ENCODE data around the gene SMCP.

The SMCP gene

GRCh38 chr1:152886085-152886484, 8.0 kb downstream of the SMCP start:
- no peak overlapping the region for H3K4me3 ChIP-seq (ENCODE audit: low read length)
- DNase-seq (ENCODE audit: low read depth) = peak; percentile 58
- TF ChIP-seq CTCF (conservative IDR thresholded peaks at IDR 0.05; ENCODE audit: low read length) = no peak

- DNase-seq (ENCODE audit: low read depth) = no peak
- no peak overlapping the region for H3K4me3 ChIP-seq (ENCODE audit: low read length)
- no peak for TF ChIP-seq CTCF (conservative IDR thresholded peaks at IDR 0.05; ENCODE audit: low read length)
These were observed 8.8 kb downstream of the SMCP start for GRCh38 chr1:152886758-152887409.

- no peak for DNase-seq (ENCODE audit: low read depth)
- TF ChIP-seq CTCF (conservative IDR thresholded peaks at IDR 0.05; ENCODE audit: low read length) = no peak
- H3K4me3 ChIP-seq (ENCODE audit: low read length) = no peak overlapping the region
These were observed 10.0 kb downstream of the SMCP start for GRCh38 chr1:152888126-152888525.

GRCh38 chr1:152899027-152899426, 20.9 kb downstream of the SMCP start:
- H3K4me3 ChIP-seq (ENCODE audit: low read length) = no peak overlapping the region
- no peak for DNase-seq (ENCODE audit: low read depth)
- no peak for TF ChIP-seq CTCF (conservative IDR thresholded peaks at IDR 0.05; ENCODE audit: low read length)

GRCh38 chr1:152899883-152900282, 21.8 kb downstream of the SMCP start:
- TF ChIP-seq CTCF (conservative IDR thresholded peaks at IDR 0.05; ENCODE audit: low read length) = no peak
- no peak overlapping the region for H3K4me3 ChIP-seq (ENCODE audit: low read length)
- DNase-seq (ENCODE audit: low read depth) = no peak

GRCh38 chr1:152901631-152902030, 23.5 kb downstream of the SMCP start:
- no peak for DNase-seq (ENCODE audit: low read depth)
- H3K4me3 ChIP-seq (ENCODE audit: low read length) = no peak overlapping the region
- TF ChIP-seq CTCF (conservative IDR thresholded peaks at IDR 0.05; ENCODE audit: low read length) = no peak

- DNase-seq (ENCODE audit: low read depth) = no peak
- TF ChIP-seq CTCF (conservative IDR thresholded peaks at IDR 0.05; ENCODE audit: low read length) = no peak
- no peak overlapping the region for H3K4me3 ChIP-seq (ENCODE audit: low read length)
These were observed 24.5 kb downstream of the SMCP start for GRCh38 chr1:152902636-152903035.
